Measurements from ENCODE around the gene PPM1E. TPM values are rescaled to one million over a fixed set of nuclear protein-coding genes. Genes with fewer than 3 reads are reported as not detected.

The PPM1E gene
- total RNA-seq, 2 experiments from 2014 or later, result 0.07 TPM; not detected in 1

DNA sequence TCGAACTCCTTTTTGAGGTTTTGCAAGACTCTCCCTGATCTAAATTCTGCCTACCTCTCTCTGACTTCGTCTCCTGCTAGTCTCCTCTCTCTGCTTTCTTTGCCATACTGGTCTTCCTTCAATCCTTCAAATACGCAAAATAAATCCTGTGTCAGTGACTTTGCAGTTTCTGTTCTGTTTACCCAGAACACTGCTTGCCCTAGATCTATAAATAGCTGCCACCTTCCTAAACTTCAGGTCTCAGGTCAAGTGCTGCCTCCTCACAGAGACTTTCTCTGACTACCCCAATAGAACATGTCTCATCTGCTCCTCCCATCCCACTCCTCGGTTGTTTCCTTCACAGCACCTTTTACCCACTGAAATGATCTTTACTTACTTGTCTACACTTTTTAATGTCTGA lies 272.1 kb downstream of the PPM1E start:
- POLR2A ChIA-PET, result no interaction called here
- peak overlapping the region; percentile 6 for H3K27ac Mint-ChIP-seq
- H3K9me3 Mint-ChIP-seq, result no peaks in the 10 kb centered on the region
- DNase-seq, result no peak
- CTCF ChIA-PET, result no interaction called here
- no peak overlapping the region for H3K4me3 Mint-ChIP-seq
- TF ChIP-seq, protein P1, sequence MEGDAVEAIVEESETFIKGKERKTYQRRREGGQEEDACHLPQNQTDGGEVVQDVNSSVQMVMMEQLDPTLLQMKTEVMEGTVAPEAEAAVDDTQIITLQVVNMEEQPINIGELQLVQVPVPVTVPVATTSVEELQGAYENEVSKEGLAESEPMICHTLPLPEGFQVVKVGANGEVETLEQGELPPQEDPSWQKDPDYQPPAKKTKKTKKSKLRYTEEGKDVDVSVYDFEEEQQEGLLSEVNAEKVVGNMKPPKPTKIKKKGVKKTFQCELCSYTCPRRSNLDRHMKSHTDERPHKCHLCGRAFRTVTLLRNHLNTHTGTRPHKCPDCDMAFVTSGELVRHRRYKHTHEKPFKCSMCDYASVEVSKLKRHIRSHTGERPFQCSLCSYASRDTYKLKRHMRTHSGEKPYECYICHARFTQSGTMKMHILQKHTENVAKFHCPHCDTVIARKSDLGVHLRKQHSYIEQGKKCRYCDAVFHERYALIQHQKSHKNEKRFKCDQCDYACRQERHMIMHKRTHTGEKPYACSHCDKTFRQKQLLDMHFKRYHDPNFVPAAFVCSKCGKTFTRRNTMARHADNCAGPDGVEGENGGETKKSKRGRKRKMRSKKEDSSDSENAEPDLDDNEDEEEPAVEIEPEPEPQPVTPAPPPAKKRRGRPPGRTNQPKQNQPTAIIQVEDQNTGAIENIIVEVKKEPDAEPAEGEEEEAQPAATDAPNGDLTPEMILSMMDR (IDR thresholded peaks at IDR 0.05), result no peak
- no peaks in the 10 kb centered on the region for H3K27me3 Mint-ChIP-seq
- peaks cover 13% of the 10 kb centered on the region for H3K36me3 Mint-ChIP-seq (ENCODE audit: low read depth)
- H3K4me1 Mint-ChIP-seq (ENCODE audit: low read depth), result peaks cover 10% of the 10 kb centered on the region
- no peak for ATAC-seq
- intact Hi-C loops (cut with micrococcal nuclease), result no loop called here

DNA sequence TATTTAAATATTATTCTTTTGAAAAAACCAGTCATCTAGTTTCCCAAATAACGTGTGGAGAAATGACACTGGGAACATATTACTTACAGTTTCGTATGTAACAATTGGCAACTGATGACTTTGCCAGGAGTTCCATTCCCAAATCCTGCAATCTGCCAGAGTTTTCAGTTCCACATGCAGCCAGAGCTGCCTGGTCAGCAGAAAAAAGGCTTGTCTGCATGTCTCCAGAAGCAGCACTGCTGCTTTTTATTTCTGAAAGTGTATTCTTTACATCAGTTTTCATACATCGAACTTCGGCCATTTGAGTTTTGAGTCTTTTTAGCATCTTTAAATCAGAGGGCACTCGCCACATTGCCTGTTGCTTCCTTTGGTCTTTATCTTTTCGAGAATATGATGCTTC lies 272.7 kb downstream of the PPM1E start:
- no peaks in the 10 kb centered on the region for H3K9me3 Mint-ChIP-seq
- no peak overlapping the region for H3K4me3 Mint-ChIP-seq
- CTCF ChIA-PET, result no interaction called here

DNA sequence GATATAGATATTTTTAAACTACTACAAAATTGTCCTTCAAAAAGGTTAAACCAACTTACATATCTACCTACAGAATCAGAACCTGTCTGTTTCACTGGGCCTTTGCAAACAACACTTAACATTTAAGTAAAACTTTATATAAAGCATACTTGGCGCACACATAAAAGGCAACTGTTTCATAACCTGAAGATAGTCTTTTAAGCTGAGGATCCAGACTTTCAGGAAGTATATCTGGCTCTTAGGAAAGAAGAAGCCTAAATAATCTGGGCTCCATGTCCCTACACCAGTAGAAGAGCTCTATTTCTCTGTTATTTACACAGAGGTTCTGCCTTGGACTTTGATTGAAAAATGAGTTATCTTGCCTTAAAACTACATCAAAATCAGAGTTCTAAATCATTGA lies 275.2 kb downstream of the PPM1E start:
- Mint-ChIP-seq H3K36me3 (ENCODE audit: low read depth) (peaks cover 11% of the 10 kb centered on the region), H3K27ac (no peak overlapping the region), H3K9me3 (no peaks in the 10 kb centered on the region), H3K27me3 (no peaks in the 10 kb centered on the region), H3K4me3 (no peak overlapping the region), H3K4me1 (ENCODE audit: low read depth) (peaks cover 10% of the 10 kb centered on the region)
- intact Hi-C loops (cut with micrococcal nuclease), result no loop called here
- no peak for DNase-seq
- no peak for ATAC-seq
- CTCF ChIA-PET, result interaction anchor here (2.8 kb wide), 1 partner anchor 26 kb away, joined by 10 read pairs; no protein-coding TSS in a partner anchor
- POLR2A ChIA-PET, result interaction anchor here (0.7 to 1.5 kb wide), 2 partner anchors 399 to 688 kb away, joined by 3 to 7 read pairs; no protein-coding TSS in a partner anchor
- TF ChIP-seq, protein P1 (IDR thresholded peaks at IDR 0.05), result no peak

More for the DNA sequence above, 272.7 kb downstream of the PPM1E start:
- intact Hi-C loops (cut with micrococcal nuclease), result no loop called here
- Mint-ChIP-seq H3K27ac (no peak overlapping the region), H3K27me3 (no peaks in the 10 kb centered on the region), H3K36me3 (ENCODE audit: low read depth) (peaks cover 13% of the 10 kb centered on the region), H3K4me1 (ENCODE audit: low read depth) (peaks cover 10% of the 10 kb centered on the region)
- ATAC-seq (no peak), DNase-seq (no peak)
- TF ChIP-seq, protein P1 (IDR thresholded peaks at IDR 0.05), result no peak
- POLR2A ChIA-PET, result no interaction called here

Other genes starting within 250 kb of the PPM1E start
- 10 to 100 TPM; 73.3 to 82.1 TPM for gene MTMR4, start 241.2 kb upstream of the PPM1E start, total RNA-seq
- gene TEX14, start 63.8 kb upstream of the PPM1E start, total RNA-seq, result under 1 TPM; 0.23 to 0.31 TPM
- 10 to 100 TPM; 73.3 to 76.8 TPM for gene RAD51C, start 63.3 kb upstream of the PPM1E start, total RNA-seq